Liver (tissue), 3 donors: ENCODE results near the gene ACTR1A.

ENCODE experiments used
- CTCF ChIP-seq: fragments of 150-350 bp; IDR thresholded peaks from 2 replicates; pipeline ENCODE4 v1.5.1; 2017; ENCODE audit warnings: improper control_type of control experiment, low read depth, low read length; ENCODE audit not compliant: missing input control
- JUND ChIP-seq, 2 donors: IDR thresholded peaks; 2 replicates each; pipeline ENCODE4 v1.6.1; 2016; ENCODE audit warnings: antibody characterized with exemption in 2 of 2
- MAX ChIP-seq: IDR thresholded peaks from 2 replicates; pipeline ENCODE4 v1.6.1; 2016; ENCODE audit warnings: antibody characterized with exemption
- NR2F2 ChIP-seq: IDR thresholded peaks from 2 replicates; pipeline ENCODE4 v1.6.1; 2016; ENCODE audit warnings: antibody characterized with exemption
- RAD21 ChIP-seq, 2 donors: IDR thresholded peaks; 2 replicates each; pipeline ENCODE4 v1.6.1; 2016; ENCODE audit warnings: antibody characterized with exemption in 2 of 2, mild to moderate bottlenecking in 2 of 2
- REST ChIP-seq: IDR thresholded peaks from 2 replicates; pipeline ENCODE4 v1.6.1; 2016; ENCODE audit warnings: antibody characterized with exemption, mild to moderate bottlenecking
- YY1 ChIP-seq: IDR thresholded peaks from 2 replicates; pipeline ENCODE4 v1.6.1; 2016; ENCODE audit warnings: antibody characterized with exemption, mild to moderate bottlenecking
- donor health status: healthy.
- donor health status: healthy.

- TF ChIP-seq CTCF (no peak), NR2F2 (no peak), MAX (no peak), JUND (IDR thresholded peaks at IDR 0.05) (no peak), YY1 (no peak), REST (no peak), RAD21 (IDR thresholded peaks at IDR 0.05) (no peak)
These were observed 34.5 kb downstream of the ACTR1A start for GRCh38 chr10:102467971-102468438.
